IPS-NIHi11 (cell line): ENCODE measurements around the gene SLC2A10.

Experiments used
- DNase-seq: peaks from one replicate; pipeline ENCODE4 v3.0.0; 2012; ENCODE audit warnings: mixed read lengths, low spot score

Gene SLC2A10

DNA sequence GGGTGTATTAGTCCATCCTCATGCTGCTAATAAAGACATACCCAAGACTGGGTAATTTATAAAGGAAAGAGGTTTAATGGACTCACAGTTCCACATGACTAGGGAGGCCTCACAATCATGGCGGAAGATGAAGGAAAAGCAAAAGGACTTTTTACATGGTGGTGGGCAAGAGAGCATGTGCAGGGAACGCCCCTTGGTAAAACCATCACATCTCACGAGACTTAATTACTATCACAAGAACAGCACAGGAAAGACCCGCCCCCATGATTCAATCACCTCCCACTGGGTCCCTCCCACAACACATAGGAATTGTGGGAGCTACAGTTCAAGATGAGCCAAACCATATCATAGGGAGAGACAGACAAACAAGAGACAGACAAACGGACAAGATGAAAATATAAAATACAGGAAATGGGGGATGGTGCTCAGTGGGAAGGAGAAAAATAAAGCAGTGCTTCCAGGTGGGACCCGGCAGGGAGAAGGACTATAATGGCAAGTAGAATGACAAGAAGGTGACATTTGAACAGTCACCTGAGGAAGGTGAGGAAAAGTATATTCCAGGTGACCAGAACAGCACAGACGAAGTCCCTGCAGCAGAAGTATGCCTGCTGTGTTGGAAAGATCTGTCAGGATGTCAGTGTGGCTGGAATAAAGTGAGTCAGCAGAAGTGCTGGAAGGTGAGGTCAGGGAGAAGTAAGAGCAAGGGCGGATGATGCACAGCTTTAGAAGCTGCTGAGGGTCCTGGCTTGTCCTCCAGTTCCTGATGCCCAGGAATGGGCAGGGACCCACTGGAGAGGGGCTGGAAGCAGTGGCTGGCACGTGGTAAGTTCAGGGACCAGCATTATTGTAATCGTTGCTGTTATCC lies 61.1 kb downstream of the SLC2A10 start:
- DNase-seq = no peak

DNA sequence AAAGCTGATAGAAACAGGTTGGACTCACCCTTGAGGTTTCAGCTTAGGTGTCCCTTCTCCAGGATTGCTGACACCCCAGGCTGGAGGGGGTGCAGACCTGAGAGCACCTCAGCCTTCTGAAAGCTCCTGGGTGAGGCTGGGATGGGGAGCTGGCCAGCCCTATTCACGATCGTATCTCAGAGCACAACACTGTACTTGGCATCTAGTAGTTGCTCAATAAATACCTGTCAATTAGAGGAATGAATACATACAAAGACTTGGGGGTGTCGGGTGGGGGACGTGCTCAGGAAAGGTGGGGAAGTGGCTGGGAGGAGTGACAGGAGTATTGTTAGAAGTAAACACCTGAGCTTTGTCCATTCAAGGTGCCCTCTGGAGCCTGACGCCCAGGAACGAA lies 61.7 kb downstream of the SLC2A10 start:
- DNase-seq = no peak

DNA sequence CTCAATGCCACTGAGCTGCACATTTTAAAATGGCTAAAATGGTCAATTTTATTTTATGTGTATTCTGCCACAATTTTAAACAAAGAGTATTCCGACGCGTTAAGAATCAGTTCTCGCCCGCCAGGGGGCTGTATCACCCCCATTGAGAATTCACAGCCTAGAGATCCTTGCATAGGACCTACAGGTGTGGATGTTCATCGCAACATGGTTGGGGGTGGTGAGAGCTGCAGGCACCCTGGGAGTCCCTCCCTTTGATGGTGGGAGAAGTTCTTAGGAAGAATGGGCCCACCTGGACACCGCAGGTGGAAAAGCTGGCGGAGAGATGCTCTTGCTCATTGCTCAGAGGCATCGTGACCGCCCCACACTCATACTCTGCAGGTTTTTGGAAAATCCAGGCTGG lies 63.5 kb downstream of the SLC2A10 start:
- no peak for DNase-seq

DNA sequence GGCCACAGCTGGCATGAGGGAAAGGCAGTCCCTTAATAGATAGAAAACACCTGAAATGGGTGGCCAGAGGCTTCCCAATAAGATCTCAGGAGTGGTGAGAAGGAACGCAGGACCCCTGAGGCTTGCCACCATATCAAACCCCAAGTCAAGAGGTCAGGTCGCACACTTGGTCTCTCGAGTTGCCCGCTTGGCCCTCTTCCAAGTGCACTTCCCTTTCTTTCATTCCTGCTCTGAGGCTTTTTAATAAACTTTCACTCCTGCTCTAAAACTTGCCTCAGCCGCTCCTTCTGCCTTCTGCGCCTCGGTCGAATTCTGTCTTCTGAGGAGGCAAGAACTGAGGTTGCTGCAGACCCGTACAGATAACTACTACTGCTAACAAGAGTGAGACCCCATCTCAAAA lies 64.2 kb downstream of the SLC2A10 start:
- DNase-seq = no peak

DNA sequence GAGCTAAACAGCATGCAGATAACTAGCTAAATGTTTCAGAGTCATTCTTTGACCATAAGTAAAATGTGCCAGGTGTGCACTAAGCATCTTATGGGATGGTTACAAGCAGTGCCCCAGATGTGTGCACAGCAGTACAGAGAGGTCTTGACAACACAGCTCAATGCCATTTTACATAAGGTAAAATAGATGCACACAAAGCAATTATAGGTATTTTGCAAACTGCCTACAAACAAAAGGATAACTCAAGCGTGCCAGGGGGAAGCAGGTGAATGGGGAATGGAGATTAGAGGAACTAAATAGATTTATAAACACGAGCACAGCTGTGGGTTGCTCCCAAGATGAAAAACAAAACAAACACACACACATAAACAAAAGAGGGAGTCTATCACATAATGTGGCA lies 64.8 kb downstream of the SLC2A10 start:
- DNase-seq = no peak

DNA sequence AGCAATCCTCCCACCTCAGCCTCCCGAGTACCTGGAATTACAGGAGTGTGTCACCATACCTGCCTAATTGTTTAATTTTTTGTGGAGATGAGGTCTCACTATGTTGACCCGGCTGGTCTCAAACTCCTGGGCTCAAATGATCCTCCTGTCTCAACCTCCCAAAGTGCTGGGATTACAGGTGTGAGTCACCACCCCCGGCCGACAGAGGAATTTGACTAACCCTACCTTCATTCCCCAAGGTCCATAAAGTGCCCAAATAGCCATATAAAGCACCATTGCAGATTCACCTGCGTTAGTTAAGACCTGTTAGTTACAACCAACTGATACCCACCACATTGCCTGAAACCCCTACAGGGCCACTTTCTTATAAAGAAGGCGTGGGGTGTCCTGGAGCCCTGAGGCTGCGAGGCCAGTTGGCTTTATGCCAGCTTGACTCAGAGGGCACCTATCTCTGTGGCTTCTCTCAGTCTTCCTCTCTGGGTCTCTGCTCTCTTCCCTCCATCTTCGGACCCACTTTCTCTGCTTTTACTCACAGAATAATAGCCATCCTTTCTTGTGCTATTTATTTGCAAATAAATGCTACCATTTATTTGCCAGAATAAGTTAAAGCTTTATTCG lies 65.6 kb downstream of the SLC2A10 start:
- no peak for DNase-seq

DNA sequence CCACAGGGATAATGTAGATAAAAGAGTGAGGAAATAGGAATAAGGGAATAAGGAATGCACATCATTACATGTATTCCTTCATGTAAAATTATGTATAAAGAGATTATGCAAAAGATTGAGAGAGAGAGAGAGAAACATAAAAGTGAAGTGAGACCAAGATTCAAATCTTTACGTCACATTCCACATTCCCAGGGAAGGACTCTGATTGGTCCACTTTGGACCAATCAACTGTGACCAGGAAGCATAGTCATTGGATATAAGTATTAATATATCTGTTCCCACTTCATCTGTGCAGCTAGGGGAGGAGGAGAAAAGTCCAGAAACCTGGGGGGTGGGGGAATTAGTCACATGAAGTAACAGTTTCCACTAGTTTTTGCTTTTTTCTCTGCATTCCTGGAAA lies 66.4 kb downstream of the SLC2A10 start:
- DNase-seq = no peak

DNA sequence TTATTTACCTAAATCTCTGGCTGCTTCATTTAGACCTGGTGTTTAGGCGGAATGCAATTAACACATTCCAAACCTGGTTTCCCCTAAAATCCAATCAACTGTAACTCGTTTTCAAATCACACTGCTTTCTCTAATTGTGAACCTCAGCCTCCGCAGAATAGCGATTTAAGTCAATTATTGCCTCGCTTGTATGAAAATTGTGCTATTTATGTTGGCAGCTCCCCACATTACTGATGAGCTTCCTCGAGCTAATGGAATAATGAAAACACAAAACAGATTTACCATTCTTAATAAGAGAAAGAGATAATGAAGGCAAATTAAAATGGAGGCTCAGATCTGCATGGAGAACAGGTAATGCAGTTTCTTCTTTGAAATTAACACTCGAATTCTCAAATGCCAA lies 67.9 kb downstream of the SLC2A10 start:
- DNase-seq = no peak

DNA sequence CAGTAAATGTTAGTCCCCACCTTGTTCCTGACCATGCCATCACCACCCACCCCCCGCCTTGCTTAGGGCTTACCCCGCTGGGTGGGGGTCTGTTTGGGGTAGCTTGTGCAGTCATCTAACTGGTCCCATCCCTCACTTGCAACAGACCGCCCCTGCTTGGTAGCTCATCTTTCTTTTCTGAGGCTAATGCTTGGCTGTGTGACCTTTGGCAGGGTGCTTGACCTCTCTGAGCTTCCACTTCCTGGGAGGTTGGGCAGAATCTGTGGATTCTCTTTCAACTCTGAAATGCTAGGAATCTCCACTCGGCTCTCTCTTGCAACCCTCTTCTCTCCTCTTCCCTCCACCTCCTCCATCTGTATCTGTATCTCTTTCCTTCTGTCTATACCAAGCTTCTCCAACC lies 70.4 kb downstream of the SLC2A10 start:
- no peak for DNase-seq

DNA sequence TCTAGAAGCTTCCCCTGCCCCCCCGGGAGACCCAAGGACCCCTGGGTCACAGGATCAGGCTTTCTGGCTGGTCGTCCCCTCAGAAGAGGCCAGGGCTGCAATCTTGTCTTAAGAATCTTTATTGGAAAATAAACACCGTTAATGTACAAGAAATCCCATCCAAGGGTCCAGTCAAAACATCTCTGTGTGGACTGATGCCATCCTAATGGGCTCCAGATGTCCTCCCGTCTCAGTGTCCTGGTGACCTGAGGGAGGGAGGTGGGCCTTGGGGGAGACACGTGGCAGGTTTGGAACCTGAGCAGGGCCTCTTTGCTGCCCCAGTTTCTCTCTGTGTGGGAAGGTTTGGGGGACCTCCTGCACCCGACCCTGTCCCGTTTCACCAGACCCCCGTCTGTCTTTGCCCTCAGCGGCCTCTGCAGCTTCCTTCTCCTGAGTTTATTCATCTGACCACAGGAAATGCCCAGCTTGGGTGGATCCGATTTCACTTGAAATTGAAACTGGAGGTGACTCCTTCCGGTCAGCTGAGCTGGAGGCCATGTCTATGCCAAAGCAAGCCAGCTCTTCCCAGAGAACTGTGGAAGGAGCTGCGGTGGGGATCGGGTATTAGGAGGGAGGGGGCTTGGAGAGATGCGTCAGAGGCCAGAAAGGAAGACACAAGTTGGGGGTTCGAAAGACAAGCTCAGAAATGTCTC lies 75.1 kb downstream of the SLC2A10 start:
- DNase-seq = no peak
